Measurements from ENCODE around the gene GRAMD2B. TPM values are rescaled to one million over a fixed set of nuclear protein-coding genes. Genes with fewer than 3 reads are reported as not detected.
"Not testable (repeated sequence)": the region's sequence is repeated elsewhere in the genome, so short reads cannot be mapped to it uniquely, and the experiment has no call there.

Gene GRAMD2B
- total RNA-seq, 2 experiments from 2014 or later: 4.6 to 5.2 TPM

- H3K4me1 Mint-ChIP-seq: no peaks in the 10 kb centered on the region
- H3K4me3 Mint-ChIP-seq: no peak overlapping the region
- POLR2A ChIA-PET: no interaction called here
- H3K36me3 Mint-ChIP-seq: peaks cover 1% of the 10 kb centered on the region
- DNase-seq (no peak), ATAC-seq (ENCODE audit: low read depth) (no peak)
- H3K9me3 Mint-ChIP-seq: peaks cover 3% of the 10 kb centered on the region
- peaks cover 8% of the 10 kb centered on the region for H3K27me3 Mint-ChIP-seq
- no peak overlapping the region for H3K27ac Mint-ChIP-seq
Measured at GRCh38 chr5:126395198-126395597, 28.0 kb upstream of the GRAMD2B start.

- peaks cover 3% of the 10 kb centered on the region for H3K9me3 Mint-ChIP-seq
- POLR2A ChIA-PET: no interaction called here
- no peak overlapping the region for H3K4me3 Mint-ChIP-seq
- peaks cover 8% of the 10 kb centered on the region for H3K27me3 Mint-ChIP-seq
- ATAC-seq (ENCODE audit: low read depth): no peak
- no peak for DNase-seq
- no peak overlapping the region for H3K27ac Mint-ChIP-seq
- H3K36me3 Mint-ChIP-seq: peaks cover 1% of the 10 kb centered on the region
- H3K4me1 Mint-ChIP-seq: no peaks in the 10 kb centered on the region
Measured at GRCh38 chr5:126395605-126396004, 27.6 kb upstream of the GRAMD2B start.

- H3K4me1 Mint-ChIP-seq; H3K36me3 Mint-ChIP-seq; H3K4me3 Mint-ChIP-seq; DNase-seq; POLR2A ChIA-PET; H3K27me3 Mint-ChIP-seq; ATAC-seq (ENCODE audit: low read depth); H3K9me3 Mint-ChIP-seq; H3K27ac Mint-ChIP-seq: not testable (repeated sequence)
Measured at GRCh38 chr5:126396721-126397120, 26.5 kb upstream of the GRAMD2B start.

GRCh38 chr5:126398791-126399190 is 24.4 kb upstream of the GRAMD2B start:
- no peak overlapping the region for H3K4me3 Mint-ChIP-seq
- H3K27me3 Mint-ChIP-seq: peaks cover 8% of the 10 kb centered on the region
- DNase-seq: no peak
- peaks cover 8% of the 10 kb centered on the region for H3K9me3 Mint-ChIP-seq
- H3K36me3 Mint-ChIP-seq: peaks cover 1% of the 10 kb centered on the region
- POLR2A ChIA-PET: no interaction called here
- H3K4me1 Mint-ChIP-seq: no peaks in the 10 kb centered on the region
- no peak for ATAC-seq (ENCODE audit: low read depth)
- H3K27ac Mint-ChIP-seq: no peak overlapping the region

GRCh38 chr5:126400621-126401251 is 22.5 kb upstream of the GRAMD2B start:
- H3K36me3 Mint-ChIP-seq: peaks cover 1% of the 10 kb centered on the region
- DNase-seq: no peak
- ATAC-seq (ENCODE audit: low read depth): no peak
- peaks cover 7% of the 10 kb centered on the region for H3K27me3 Mint-ChIP-seq
- no peaks in the 10 kb centered on the region for H3K4me1 Mint-ChIP-seq
- POLR2A ChIA-PET: no interaction called here
- H3K27ac Mint-ChIP-seq: no peak overlapping the region
- no peak overlapping the region for H3K4me3 Mint-ChIP-seq
- H3K9me3 Mint-ChIP-seq: peaks cover 8% of the 10 kb centered on the region

- Mint-ChIP-seq H3K4me3 (no peak overlapping the region), H3K27me3 (peaks cover 2% of the 10 kb centered on the region), H3K27ac (no peak overlapping the region), H3K9me3 (peaks cover 8% of the 10 kb centered on the region), H3K4me1 (no peaks in the 10 kb centered on the region), H3K36me3 (peaks cover 1% of the 10 kb centered on the region)
- ATAC-seq (ENCODE audit: low read depth): no peak
- POLR2A ChIA-PET: no interaction called here
- DNase-seq: no peak
Measured at GRCh38 chr5:126402621-126403555, 20.3 kb upstream of the GRAMD2B start.

GRCh38 chr5:126403876-126404275 is 19.3 kb upstream of the GRAMD2B start:
- Mint-ChIP-seq H3K36me3 (peaks cover 1% of the 10 kb centered on the region), H3K9me3 (peaks cover 8% of the 10 kb centered on the region), H3K4me1 (no peaks in the 10 kb centered on the region), H3K4me3 (no peak overlapping the region), H3K27me3 (peaks cover 2% of the 10 kb centered on the region), H3K27ac (no peak overlapping the region)
- POLR2A ChIA-PET: no interaction called here
- no peak for DNase-seq
- ATAC-seq (ENCODE audit: low read depth): no peak

DNA sequence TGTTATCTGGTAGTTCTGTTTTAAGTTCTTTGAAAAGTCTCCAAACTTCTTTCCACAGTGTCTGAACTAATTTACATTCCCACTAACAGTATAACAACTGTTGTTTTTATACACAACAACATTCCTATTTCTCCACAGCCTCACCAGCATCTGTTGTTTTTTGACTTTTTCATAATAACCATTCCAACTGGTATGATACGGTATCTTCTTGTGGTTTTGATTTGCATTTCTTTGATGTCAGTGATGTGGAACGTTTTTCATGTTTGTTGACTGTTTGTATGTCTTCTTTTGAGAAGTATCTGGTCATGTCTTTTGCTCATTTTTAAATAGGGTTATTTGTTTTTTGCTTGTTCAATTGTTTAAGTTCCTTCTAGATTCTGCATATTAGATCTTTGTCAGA is 12.6 kb upstream of the GRAMD2B start:
- DNase-seq (no peak), ATAC-seq (ENCODE audit: low read depth) (no peak)
- no peak overlapping the region for H3K4me3 Mint-ChIP-seq
- peaks cover 5% of the 10 kb centered on the region for H3K9me3 Mint-ChIP-seq
- no peak overlapping the region for H3K27ac Mint-ChIP-seq
- H3K4me1 Mint-ChIP-seq: peaks cover 3% of the 10 kb centered on the region
- no peaks in the 10 kb centered on the region for H3K36me3 Mint-ChIP-seq
- POLR2A ChIA-PET: no interaction called here
- H3K27me3 Mint-ChIP-seq: peaks cover 9% of the 10 kb centered on the region

DNA sequence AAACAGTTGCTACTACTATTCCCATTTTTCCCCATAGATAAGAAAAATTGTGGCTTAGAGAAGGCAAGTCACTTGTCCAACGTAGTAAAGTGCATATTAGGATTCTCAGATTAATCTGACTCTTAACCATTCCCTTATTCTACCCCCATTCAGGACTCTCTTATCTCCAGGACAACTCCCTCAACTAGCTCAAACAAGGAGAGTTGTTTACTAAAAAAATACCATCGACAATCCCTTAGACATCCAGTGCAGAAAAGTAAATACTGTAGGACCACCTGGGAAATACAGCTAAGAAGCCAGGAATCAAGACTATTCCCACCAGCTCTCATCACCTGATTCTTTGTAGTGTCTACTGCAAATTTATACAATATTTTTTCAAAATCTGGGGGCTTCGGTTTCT is 9.4 kb upstream of the GRAMD2B start:
- peaks cover 6% of the 10 kb centered on the region for H3K4me1 Mint-ChIP-seq
- ATAC-seq (ENCODE audit: low read depth) (no peak), DNase-seq (no peak)
- POLR2A ChIA-PET: no interaction called here
- H3K4me3 Mint-ChIP-seq: no peak overlapping the region
- no peaks in the 10 kb centered on the region for H3K36me3 Mint-ChIP-seq
- peaks cover 5% of the 10 kb centered on the region for H3K9me3 Mint-ChIP-seq
- no peak overlapping the region for H3K27ac Mint-ChIP-seq
- H3K27me3 Mint-ChIP-seq: peaks cover 9% of the 10 kb centered on the region

- POLR2A ChIA-PET: no interaction called here
- Mint-ChIP-seq H3K27ac (no peak overlapping the region), H3K27me3 (peaks cover 9% of the 10 kb centered on the region), H3K9me3 (peaks cover 5% of the 10 kb centered on the region), H3K4me1 (peaks cover 9% of the 10 kb centered on the region), H3K36me3 (no peaks in the 10 kb centered on the region), H3K4me3 (no peak overlapping the region)
- ATAC-seq (ENCODE audit: low read depth) (no peak), DNase-seq (no peak)
Measured at GRCh38 chr5:126414874-126415502, 8.2 kb upstream of the GRAMD2B start.

GRCh38 chr5:126415789-126416188 is 7.4 kb upstream of the GRAMD2B start:
- H3K27ac Mint-ChIP-seq: no peak overlapping the region
- POLR2A ChIA-PET: no interaction called here
- ATAC-seq (ENCODE audit: low read depth) (no peak), DNase-seq (no peak)
- peaks cover 9% of the 10 kb centered on the region for H3K27me3 Mint-ChIP-seq
- H3K9me3 Mint-ChIP-seq: peaks cover 3% of the 10 kb centered on the region
- peaks cover 9% of the 10 kb centered on the region for H3K4me1 Mint-ChIP-seq
- no peaks in the 10 kb centered on the region for H3K36me3 Mint-ChIP-seq
- no peak overlapping the region for H3K4me3 Mint-ChIP-seq

DNA sequence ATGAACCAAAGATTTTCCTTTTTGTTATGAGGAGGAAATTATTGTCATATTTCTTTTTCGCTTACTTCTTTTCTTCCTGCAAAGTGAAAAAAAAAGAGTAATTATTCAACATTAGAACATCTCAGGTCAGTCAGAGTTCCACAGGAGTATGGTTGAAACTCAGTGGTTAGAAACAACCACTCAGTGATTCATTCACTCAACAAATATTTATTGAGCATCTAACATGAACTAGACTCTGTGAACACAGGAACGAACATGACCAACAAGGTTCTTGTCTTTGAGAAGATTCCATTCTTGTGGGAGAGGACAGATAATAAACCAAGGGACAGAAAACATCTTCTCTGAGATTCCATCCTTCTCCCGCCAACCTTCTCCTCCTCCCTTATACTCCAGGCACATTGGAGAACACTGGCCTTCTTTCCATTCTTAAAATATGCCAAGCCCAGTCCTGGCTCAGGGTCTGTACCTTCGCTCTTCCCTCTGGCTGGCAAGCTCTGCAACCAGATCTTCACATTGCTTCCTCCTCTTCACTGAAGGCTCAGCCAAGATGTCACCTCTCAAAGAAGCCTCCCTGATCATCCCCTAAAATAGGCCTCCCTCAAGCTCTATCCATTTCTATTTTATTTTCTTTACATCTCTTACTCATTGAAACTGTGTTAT is 6.8 kb upstream of the GRAMD2B start:
- POLR2A ChIA-PET: no interaction called here
- no peak for DNase-seq
- Mint-ChIP-seq H3K27me3 (peaks cover 9% of the 10 kb centered on the region), H3K4me1 (peaks cover 9% of the 10 kb centered on the region), H3K9me3 (peaks cover 1% of the 10 kb centered on the region), H3K36me3 (no peaks in the 10 kb centered on the region), H3K4me3 (no peak overlapping the region), H3K27ac (no peak overlapping the region)
- no peak for ATAC-seq (ENCODE audit: low read depth)

- Mint-ChIP-seq H3K4me1 (peaks cover 9% of the 10 kb centered on the region), H3K9me3 (no peaks in the 10 kb centered on the region), H3K36me3 (no peaks in the 10 kb centered on the region), H3K27me3 (peaks cover 9% of the 10 kb centered on the region), H3K27ac (no peak overlapping the region), H3K4me3 (no peak overlapping the region)
- ATAC-seq (ENCODE audit: low read depth): no peak
- POLR2A ChIA-PET: no interaction called here
- DNase-seq: no peak
Measured at GRCh38 chr5:126417178-126417577, 6.0 kb upstream of the GRAMD2B start.
